Stomach (tissue), 9 donors: Measurements from ENCODE around the gene COBL. TPM values are rescaled to one million over a fixed set of nuclear protein-coding genes. Genes with fewer than 3 reads are reported as not detected.

Source experiments
- DNase-seq, 2 donors: peaks; one replicate each; pipeline versions ENCODE4 v3.0.0 to v3.0.0-alpha.2; 2013 to 2019
- H3K27ac ChIP-seq, 5 donors: fragments of 200-600 bp in 4 of 5; sonication (generic) in 4 of 5; one replicate each; pipeline ENCODE4 v1.5.1; 2013 to 2019; ENCODE audit warnings: mild to moderate bottlenecking in 1 of 5, moderate library complexity in 1 of 5
- H3K27me3 ChIP-seq, 3 donors: fragments of 200-600 bp; sonication (generic); one replicate each; pipeline ENCODE4 v1.5.1; 2017 to 2019; ENCODE audit warnings: mixed run types in 1 of 3
- H3K36me3 ChIP-seq, 4 donors: fragments of 200-600 bp; sonication (generic); 1 replicate in 3 of 4; 2 replicates in 1 of 4; pipeline ENCODE4 v1.5.1; 2016 to 2019
- H3K4me1 ChIP-seq, 4 donors: fragments of 200-600 bp; sonication (generic); one replicate each; pipeline ENCODE4 v1.5.1; 2016 to 2019
- H3K4me3 ChIP-seq, 4 donors: fragments of 200-600 bp; sonication (generic) in 3 of 4; one replicate each; pipeline ENCODE4 v1.5.1; 2016 to 2019; ENCODE audit warnings: mild to moderate bottlenecking in 1 of 4
- H3K9me3 ChIP-seq, 4 donors: fragments of 200-600 bp; sonication (generic); one replicate each; pipeline ENCODE4 v1.5.1; 2016 to 2019
- EP300 ChIP-seq: sonication (generic); formaldehyde crosslinking; IDR thresholded peaks from one replicate; pipeline ENCODE4 v1.6.1; 2017; ENCODE audit warnings: antibody characterized with exemption
- POLR2A ChIP-seq, 4 donors: fragments of 450-650 bp; IDR thresholded peaks; one replicate each; pipeline ENCODE4 v1.6.1; 2016; ENCODE audit warnings: antibody characterized with exemption in 4 of 4, control low read depth in 2 of 4, mild to moderate bottlenecking in 1 of 4, moderate library complexity in 1 of 4
- POLR2AphosphoS5 ChIP-seq, 3 donors: sonication (generic); formaldehyde crosslinking; IDR thresholded peaks; one replicate each; pipeline ENCODE4 v1.6.1; 2016; ENCODE audit warnings: antibody characterized with exemption in 3 of 3
- WGBS, 5 donors: extraction: QIAGEN DNeasy Blood & Tissue Kit in 3 of 5; methylation state at CpG; one replicate each; pipeline versions ENCODE4 v1.1.5 to v1.1.7; 2013 to 2018; 5-methylcytosine and 5-hydroxymethylcytosine counted together
- intact Hi-C: fragments of 100-400 bp; cut with DNase I; formaldehyde crosslinking; loops from one replicate; pipeline ENCODE4 v1.15.1; 2023; ENCODE audit warnings: low total_unique reads
- polyA plus RNA-seq, 3 donors: library from polyadenylated mRNA; stranded (reverse); fragments of 200-250 nt; gene quantifications; one replicate each; pipeline ENCODE4 v1.2.3, GENCODE V29; 2013
- total RNA-seq, 5 donors: library from RNA; depleted of rRNA; stranded (reverse); fragments of >200 nt; gene quantifications; one replicate each; pipeline versions ENCODE4 v1.1.0 to v1.2.3, GENCODE V29; 2014 to 2016
- TF ChIP-seq, protein P1 (sequence below), 7 experiments: fragments of 450-650 bp in 4 of 7; fragments of 200-600 bp in 3 of 7; sonication (generic) in 3 of 7; IDR thresholded peaks; one replicate each; pipeline ENCODE4 v1.5.1; 2016 to 2019; ENCODE audit warnings: antibody characterized with exemption in 7 of 7, control low read depth in 2 of 7, mild to moderate bottlenecking in 1 of 7
- donor health status: healthy with polysubstance abuse.
- donor health status: Bipolar disorder and iron deficiency.
- donor health status: healthy.

Gene COBL
- total and polyA plus RNA-seq, 8 donors: 4.9 to 79.9 (median 16.0) TPM

DNA sequence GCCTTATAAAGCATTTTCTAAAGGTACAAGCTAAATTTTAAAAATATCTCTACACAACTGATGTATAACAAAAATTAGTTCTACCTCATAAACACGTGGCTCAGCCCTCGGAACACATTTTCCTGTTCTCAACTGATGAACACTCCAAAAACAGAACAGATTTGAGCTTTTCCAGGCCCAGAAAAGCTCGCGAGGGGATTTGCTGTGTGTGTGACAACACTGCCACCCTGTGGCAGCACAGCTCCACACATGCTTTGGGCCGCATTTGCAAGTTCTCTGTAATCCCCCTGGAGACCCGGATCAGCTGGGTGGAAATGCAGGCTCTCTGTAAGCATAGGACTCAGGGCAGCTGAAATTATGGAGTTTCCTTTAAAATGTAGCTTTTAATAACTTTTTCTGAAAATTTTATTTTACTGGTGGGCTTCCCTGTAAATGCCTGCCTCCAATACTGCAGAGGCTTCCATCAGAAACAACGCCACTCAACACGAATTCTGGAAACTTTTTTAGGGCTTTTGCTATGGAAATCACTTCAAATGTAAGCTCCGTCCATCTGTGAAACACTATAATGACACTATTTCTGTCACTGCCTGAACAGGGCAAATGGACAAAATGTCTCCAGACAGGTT, 155.5 kb downstream of the COBL start:
- no peaks in the 10 kb centered on the region for H3K36me3 ChIP-seq
- H3K4me1 ChIP-seq: peaks cover 0 to 19% (median 11%) of the 10 kb centered on the region in 4 donors
- intact Hi-C loops: loop anchor here (5.0 kb wide), 2 partner anchors 206 to 694 kb away; no protein-coding TSS in a partner anchor
- H3K4me3 ChIP-seq: no peak overlapping the region
- WGBS, 5 donors: 22 to 27% (median 26%) methylated on average over 9 of the region's 9 CpGs
- no peak overlapping the region for H3K27ac ChIP-seq
- no peak for TF ChIP-seq POLR2A (IDR thresholded peaks at IDR 0.05)
- no peak for TF ChIP-seq EP300
- TF ChIP-seq, protein P1, sequence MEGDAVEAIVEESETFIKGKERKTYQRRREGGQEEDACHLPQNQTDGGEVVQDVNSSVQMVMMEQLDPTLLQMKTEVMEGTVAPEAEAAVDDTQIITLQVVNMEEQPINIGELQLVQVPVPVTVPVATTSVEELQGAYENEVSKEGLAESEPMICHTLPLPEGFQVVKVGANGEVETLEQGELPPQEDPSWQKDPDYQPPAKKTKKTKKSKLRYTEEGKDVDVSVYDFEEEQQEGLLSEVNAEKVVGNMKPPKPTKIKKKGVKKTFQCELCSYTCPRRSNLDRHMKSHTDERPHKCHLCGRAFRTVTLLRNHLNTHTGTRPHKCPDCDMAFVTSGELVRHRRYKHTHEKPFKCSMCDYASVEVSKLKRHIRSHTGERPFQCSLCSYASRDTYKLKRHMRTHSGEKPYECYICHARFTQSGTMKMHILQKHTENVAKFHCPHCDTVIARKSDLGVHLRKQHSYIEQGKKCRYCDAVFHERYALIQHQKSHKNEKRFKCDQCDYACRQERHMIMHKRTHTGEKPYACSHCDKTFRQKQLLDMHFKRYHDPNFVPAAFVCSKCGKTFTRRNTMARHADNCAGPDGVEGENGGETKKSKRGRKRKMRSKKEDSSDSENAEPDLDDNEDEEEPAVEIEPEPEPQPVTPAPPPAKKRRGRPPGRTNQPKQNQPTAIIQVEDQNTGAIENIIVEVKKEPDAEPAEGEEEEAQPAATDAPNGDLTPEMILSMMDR (IDR thresholded peaks at IDR 0.05): peak in 5 of 7 experiments; percentile 79 to 91 (median 86)
- TF ChIP-seq POLR2AphosphoS5 (IDR thresholded peaks at IDR 0.05): peak in 1 of 3 donors; percentile 39
- DNase-seq: peak; percentile 66 to 93
- no peaks in the 10 kb centered on the region for H3K9me3 ChIP-seq
- H3K27me3 ChIP-seq: no peaks in the 10 kb centered on the region

DNA sequence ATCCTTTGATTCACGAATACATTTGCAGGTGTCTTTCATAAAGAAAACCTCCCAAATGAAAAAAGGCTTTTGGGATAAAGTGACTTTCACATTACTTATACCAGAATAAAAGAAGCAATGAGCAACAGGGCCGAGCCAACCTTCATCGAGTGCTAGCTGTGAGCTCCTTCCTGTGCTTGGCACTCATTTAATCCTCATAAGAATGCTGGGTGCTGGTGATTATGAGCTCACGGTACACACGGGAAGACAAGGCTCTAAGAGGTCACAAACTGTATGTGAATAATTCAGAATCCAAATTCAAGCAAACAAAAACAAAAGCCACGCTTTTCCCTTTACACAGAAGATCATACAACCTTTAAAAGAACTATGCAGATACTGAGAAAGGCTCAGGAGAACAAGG, 156.2 kb downstream of the COBL start:
- 33 to 66% (median 54%) methylated on average over 6 of the region's 6 CpGs for WGBS, 5 donors
- TF ChIP-seq POLR2AphosphoS5 (IDR thresholded peaks at IDR 0.05): no peak
- TF ChIP-seq, protein P1 (IDR thresholded peaks at IDR 0.05): no peak
- TF ChIP-seq EP300: no peak
- DNase-seq: no peak
- intact Hi-C loops: loop anchor here (5.0 kb wide), 2 partner anchors 207 to 693 kb away; no protein-coding TSS in a partner anchor
- Histone ChIP-seq H3K9me3 (no peaks in the 10 kb centered on the region), H3K4me3 (no peak overlapping the region), H3K27me3 (no peaks in the 10 kb centered on the region), H3K4me1 (peaks cover 0 to 19% (median 13%) of the 10 kb centered on the region in 4 donors), H3K36me3 (no peaks in the 10 kb centered on the region), H3K27ac (peak overlapping the region in 1 of 5 donors; percentile 13)

DNA sequence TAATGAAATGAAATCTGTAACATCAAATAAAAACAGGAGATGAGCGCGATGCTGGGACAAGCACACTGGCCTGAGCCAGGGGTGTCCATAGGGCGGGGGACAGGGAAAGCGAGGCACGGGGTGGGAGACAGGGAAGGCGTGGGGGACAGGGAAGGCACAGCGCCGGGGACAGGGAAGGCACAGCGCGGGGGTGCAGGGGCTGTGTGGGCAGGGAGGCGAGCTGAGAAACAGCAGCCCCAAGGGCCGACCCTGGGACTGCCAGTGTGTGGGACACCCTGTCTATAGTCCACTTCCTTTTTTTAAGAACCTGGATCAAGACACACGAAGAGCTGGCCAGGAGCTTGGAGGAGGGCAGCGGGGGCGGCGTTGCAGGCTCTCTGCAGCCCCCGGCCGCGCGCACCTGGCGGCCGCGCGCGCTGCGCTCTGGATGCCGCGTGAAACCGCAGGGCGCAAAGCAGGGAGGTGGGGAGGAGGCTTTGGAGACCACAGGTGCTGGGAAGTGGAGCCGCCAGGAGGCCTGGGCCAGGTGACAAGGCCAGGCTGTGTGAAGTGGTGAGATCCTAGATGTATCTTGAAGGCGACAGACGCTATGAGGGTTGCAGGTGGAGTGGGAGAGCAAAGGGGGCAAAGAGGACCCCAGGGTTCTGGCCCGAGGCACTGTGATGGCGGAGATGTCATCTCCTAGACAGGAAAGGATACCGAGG, 157.7 kb downstream of the COBL start:
- WGBS, 5 donors: 83 to 97% (median 91%) methylated on average over 30 to 36 of the region's 36 CpGs
- Histone ChIP-seq H3K27me3 (no peaks in the 10 kb centered on the region), H3K36me3 (no peaks in the 10 kb centered on the region), H3K27ac (no peak overlapping the region), H3K4me3 (no peak overlapping the region), H3K9me3 (no peaks in the 10 kb centered on the region), H3K4me1 (peaks cover 0 to 19% (median 13%) of the 10 kb centered on the region in 4 donors)
- intact Hi-C loops: no loop called here
- no peak for DNase-seq
- TF ChIP-seq, protein P1 (IDR thresholded peaks at IDR 0.05): no peak
- TF ChIP-seq POLR2A (IDR thresholded peaks at IDR 0.05) (no peak), EP300 (no peak), POLR2AphosphoS5 (IDR thresholded peaks at IDR 0.05) (no peak)

DNA sequence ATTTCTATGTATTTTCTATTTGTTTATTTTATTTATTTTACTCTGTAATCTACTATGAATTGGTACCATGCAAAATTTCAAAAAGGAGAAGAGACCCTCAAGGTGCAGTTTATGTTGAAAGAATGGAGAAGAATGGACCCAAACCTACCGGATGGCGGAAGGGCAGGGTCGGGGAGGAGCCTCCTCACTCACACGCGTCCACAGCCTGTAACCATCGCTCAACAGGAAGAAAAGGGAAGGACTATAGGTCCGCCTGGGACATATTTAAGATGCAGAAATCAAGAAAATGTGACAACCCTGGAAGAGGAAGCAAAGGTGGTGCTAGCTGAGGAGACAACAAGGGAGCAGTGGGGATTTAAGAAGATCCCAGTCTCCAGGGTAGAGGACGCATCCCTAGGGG, 158.4 kb downstream of the COBL start:
- intact Hi-C loops: no loop called here
- no peaks in the 10 kb centered on the region for H3K9me3 ChIP-seq
- no peak for TF ChIP-seq POLR2AphosphoS5 (IDR thresholded peaks at IDR 0.05)
- H3K27me3 ChIP-seq: no peaks in the 10 kb centered on the region
- no peaks in the 10 kb centered on the region for H3K36me3 ChIP-seq
- no peak for DNase-seq
- 72 to 84% (median 80%) methylated on average over 8 of the region's 8 CpGs for WGBS, 5 donors
- H3K27ac ChIP-seq: no peak overlapping the region
- peaks cover 0 to 18% (median 13%) of the 10 kb centered on the region in 4 donors for H3K4me1 ChIP-seq
- H3K4me3 ChIP-seq: no peak overlapping the region
